Measurements from ENCODE around the gene CHTOP.
"Not testable (repeated sequence)": the region's sequence is repeated elsewhere in the genome, so short reads cannot be mapped to it uniquely, and the experiment has no call there.

Gene CHTOP

GRCh38 chr1:153663211-153663610 is 29.3 kb downstream of the CHTOP start:
- DNase-seq (ENCODE audit: low read depth) = no peak

GRCh38 chr1:153667439-153667838 is 33.6 kb downstream of the CHTOP start:
- no peak for DNase-seq (ENCODE audit: low read depth)

- DNase-seq (ENCODE audit: low read depth) = not testable (repeated sequence)
These were observed 34.8 kb downstream of the CHTOP start for GRCh38 chr1:153668672-153669071.

DNA sequence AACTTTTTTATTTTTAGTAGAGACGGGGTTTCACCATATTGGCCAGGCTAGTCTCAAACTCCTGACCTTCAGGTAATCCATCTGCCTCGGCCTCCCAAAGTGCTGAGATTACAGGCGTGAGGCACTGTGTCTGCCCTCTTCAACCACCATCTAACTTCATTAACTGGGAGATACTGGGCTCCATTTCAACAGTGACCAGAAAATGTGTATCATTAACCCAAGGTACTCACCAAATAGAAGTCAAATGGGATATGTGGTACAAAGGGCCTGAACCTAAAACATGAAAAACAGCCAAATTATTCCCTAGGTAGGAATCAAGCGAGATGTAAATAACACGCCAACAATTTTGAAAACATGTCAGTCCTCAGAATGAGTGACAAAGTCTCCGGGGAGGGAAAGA is 35.7 kb downstream of the CHTOP start:
- no peak for DNase-seq (ENCODE audit: low read depth)

- DNase-seq (ENCODE audit: low read depth) = no peak
These were observed 36.5 kb downstream of the CHTOP start for GRCh38 chr1:153670257-153670858.

- DNase-seq (ENCODE audit: low read depth) = peak; percentile 91
These were observed 37.2 kb downstream of the CHTOP start, which contains the start of gene ILF2 for GRCh38 chr1:153670859-153671627. Gene ILF2 (minus strand): TSS chr1:153670993. CDS start chr1:153670922, 71 bp downstream.

GRCh38 chr1:153671628-153672353 is 37.9 kb downstream of the CHTOP start:
- DNase-seq (ENCODE audit: low read depth) = peak; percentile 21

- no peak for DNase-seq (ENCODE audit: low read depth)
These were observed 39.6 kb downstream of the CHTOP start for GRCh38 chr1:153673511-153673910.

DNA sequence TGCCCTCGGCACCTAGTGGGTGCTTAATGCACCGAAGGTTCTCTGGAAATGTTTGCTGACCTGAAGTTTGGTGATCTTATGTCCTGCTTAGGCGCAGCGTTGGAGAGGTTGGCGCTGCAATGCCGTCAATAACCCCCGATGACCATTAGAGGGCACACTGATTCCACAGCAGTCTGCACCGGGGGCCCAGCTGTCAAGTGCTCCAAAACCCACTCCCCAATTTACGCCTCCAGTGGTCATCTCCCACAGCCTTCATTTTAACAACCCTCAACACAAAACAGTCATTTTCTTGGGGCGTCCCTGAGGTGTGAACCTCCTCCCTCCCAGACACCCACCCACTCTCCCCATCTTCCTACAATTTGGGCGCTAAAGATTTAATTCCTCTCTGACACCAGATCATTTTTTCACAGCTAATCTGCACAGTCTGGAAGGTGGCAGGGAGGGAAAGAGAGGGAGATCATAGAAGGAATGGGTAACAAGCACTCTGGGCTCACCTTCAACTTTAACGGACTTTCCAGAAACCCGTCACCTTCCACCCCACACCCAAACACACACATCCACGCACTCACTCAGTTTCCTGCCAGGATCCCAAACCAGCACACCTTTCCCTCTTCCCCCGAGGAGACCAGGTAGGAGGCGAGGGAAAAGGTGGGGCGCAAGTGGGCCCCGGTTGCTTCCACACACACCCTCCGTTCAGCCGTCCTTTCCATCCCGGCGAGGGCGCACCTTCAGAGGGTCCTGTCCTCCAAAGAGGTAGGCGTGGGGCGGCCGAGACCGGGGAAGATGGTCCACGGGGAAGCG is 44.1 kb downstream of the CHTOP start:
- DNase-seq (ENCODE audit: low read depth) = no peak

- no peak for DNase-seq (ENCODE audit: low read depth)
These were observed 44.9 kb downstream of the CHTOP start, which contains the start of gene NPR1 for GRCh38 chr1:153678519-153679336. Gene NPR1 (plus strand): TSS chr1:153678688. CDS start chr1:153679109, 421 bp downstream.

GRCh38 chr1:153679337-153680119 is 45.7 kb downstream of the CHTOP start:
- DNase-seq (ENCODE audit: low read depth) = no peak

DNA sequence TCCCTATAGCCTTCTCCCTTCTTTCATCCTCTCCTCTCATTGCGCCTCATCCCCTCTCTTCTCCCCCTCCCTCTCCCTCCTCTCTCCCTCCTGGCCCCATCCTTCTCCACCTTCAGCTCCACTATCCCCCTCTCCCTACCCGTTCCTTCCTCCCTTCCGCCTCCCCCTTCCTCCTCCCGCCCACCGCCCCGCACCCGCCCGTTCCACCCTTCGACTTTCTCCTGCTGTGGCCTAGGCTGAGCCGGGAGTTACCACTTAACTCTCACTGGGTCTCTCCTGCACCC is 46.2 kb downstream of the CHTOP start:
- DNase-seq (ENCODE audit: low read depth) = no peak

DNA sequence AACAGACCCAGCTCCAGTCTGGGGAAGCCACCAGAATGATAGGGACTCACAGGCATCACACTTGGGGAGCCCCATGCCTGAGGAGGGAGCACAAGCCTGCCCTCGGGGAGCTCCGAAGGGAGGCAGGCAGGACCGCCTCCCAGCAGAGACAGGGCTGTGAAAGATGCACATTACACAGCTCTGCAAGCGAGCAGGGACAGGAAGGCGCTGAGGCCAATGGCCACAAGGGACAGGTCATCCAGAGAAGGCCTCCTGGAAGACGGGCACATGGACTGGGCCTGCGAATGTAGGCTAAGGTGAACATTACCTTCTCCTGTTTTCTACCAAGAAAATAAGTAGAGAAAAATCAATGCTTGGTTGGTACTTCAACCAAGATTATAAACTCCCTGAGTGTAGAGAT is 48.9 kb downstream of the CHTOP start:
- DNase-seq (ENCODE audit: low read depth) = no peak

- no peak for DNase-seq (ENCODE audit: low read depth)
These were observed 50.0 kb downstream of the CHTOP start for GRCh38 chr1:153683854-153684253.

GRCh38 chr1:153684892-153685291 is 51.0 kb downstream of the CHTOP start:
- DNase-seq (ENCODE audit: low read depth) = no peak

DNA sequence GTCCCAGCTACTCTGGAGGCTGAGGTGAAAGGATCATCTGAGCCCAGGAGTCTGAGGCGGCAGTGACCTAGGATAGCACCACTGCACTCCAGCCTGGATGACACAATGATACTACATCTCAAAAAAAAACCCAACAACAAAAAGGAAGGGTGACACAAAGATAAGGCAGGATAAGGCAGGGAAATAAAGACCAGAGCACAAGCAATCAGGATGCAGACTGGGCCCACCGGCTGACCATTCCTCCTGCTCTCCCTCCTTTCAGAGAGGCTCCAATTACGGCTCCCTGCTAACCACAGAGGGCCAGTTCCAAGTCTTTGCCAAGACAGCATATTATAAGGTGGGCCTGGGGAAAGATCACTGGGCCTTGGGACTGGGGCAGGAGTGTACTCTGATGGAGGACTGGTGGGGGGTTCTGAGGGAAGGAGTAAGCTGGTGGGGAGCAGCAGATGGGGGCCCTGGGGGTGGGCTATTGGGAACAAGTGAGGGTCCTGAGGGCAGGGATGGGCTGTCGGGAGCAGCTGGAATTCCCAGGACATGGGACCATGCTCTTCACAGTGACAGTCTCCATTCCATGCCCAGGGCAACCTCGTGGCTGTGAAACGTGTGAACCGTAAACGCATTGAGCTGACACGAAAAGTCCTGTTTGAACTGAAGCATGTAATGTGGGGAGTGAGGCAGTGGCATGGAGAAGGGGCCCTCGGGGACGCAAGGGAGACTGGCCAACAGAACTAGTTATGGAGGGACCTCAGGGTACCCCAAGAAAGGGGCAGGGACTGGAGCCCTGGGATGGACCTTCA is 51.9 kb downstream of the CHTOP start:
- no peak for DNase-seq (ENCODE audit: low read depth)

DNA sequence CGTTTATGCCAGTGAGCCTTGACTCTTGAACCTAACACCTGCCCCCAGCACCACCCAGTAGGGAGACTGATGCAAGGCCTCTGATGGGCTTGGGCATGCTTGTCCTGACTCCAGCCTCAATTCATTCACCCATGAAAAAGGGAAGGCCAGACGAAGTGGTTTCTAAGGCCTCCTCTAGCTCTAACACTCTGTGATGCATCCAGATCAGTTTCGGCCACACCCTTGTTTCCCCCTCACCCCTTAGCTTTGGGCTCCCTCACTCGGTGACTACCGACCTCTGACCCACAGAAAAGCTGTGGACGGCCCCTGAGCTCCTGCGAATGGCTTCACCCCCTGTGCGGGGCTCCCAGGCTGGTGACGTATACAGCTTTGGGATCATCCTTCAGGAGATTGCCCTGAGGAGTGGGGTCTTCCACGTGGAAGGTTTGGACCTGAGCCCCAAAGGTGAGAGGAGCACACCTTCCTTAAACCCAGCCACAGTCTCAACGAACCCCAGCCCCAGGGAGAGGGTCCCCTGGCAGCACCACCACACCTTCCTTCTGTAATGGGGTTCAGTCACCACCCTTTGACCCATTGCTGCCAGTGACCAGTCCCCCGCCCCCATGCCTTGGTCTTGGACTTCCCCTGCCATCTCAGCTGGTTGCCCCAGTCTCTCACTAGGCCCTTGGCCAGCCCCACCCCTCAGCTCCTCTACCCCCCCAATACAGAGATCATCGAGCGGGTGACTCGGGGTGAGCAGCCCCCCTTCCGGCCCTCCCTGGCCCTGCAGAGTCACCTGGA is 53.7 kb downstream of the CHTOP start:
- no peak for DNase-seq (ENCODE audit: low read depth)

GRCh38 chr1:153688276-153688675 is 54.4 kb downstream of the CHTOP start:
- DNase-seq (ENCODE audit: low read depth) = no peak

DNA sequence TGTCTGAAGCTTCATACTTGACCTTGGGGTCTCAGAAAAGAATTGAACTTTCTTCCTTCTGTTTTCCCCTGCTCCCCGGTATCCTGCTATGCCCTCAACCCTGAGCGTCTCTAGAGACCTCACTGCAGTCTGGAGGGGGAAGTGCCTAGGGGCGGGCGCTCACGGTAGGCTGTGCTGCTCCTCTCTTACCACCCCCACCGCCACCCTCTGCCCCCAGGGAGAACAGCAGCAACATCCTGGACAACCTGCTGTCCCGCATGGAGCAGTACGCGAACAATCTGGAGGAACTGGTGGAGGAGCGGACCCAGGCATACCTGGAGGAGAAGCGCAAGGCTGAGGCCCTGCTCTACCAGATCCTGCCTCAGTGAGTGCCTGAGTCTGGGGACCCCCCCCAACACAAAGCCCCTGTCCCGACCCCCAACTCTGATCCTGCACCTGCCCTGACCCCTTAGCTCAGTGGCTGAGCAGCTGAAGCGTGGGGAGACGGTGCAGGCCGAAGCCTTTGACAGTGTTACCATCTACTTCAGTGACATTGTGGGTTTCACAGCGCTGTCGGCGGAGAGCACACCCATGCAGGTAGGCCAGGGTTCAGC is 55.0 kb downstream of the CHTOP start:
- no peak for DNase-seq (ENCODE audit: low read depth)

Data from stimulated activated CD8-positive, alpha-beta memory T cell treated with anti-CD3 and anti-CD28 coated beads, Interleukin-12 subunit alpha, Interleukin-12 subunit beta, amount 100 ng/mL, for 4 hours (primary cell).